K562 (cell line): Measurements from ENCODE around the gene MCC. TPM values are rescaled to one million over a fixed set of nuclear protein-coding genes. Genes with fewer than 3 reads are reported as not detected.
A peak's percentile ranks its signal among the peaks of the same experiment; 100 is the strongest.

ENCODE experiments used
- ARID1B ChIP-seq: fragments of 450-650 bp; IDR thresholded peaks from 2 replicates; pipeline ENCODE4 v1.6.1; 2016; ENCODE audit warnings: antibody characterized with exemption, mild to moderate bottlenecking, inconsistent platforms
- ARID4B ChIP-seq: sonication (generic); formaldehyde crosslinking; IDR thresholded peaks from 2 replicates; pipeline ENCODE4 v1.8.0; 2022; ENCODE audit warnings: mild to moderate bottlenecking, missing genetic modification reagents
- DACH1 ChIP-seq: fragments of 450-650 bp; IDR thresholded peaks from 2 replicates; pipeline ENCODE4 v1.6.1; 2018; ENCODE audit not compliant: partially characterized antibody
- DDX20 ChIP-seq: fragments of 450-650 bp; IDR thresholded peaks from 2 replicates; pipeline ENCODE4 v1.6.1; 2016; ENCODE audit warnings: missing genetic modification characterization, low read depth, mild to moderate bottlenecking, missing compliant biosample characterization, moderate library complexity
- EP400 ChIP-seq: fragments of 450-650 bp; IDR thresholded peaks from 2 replicates; pipeline ENCODE4 v1.6.1; 2017; ENCODE audit warnings: antibody characterized with exemption, mild to moderate bottlenecking, moderate library complexity
- MCM3 ChIP-seq: fragments of 450-650 bp; IDR thresholded peaks from 2 replicates; pipeline ENCODE4 v1.6.1; 2016
- OTX1 ChIP-seq: fragments of 450-650 bp; formaldehyde crosslinking; IDR thresholded peaks from 2 replicates; pipeline ENCODE4 v1.4.0; 2022; ENCODE audit warnings: mild to moderate bottlenecking
- RNF219 ChIP-seq: fragments of 250-450 bp; sonication (Bioruptor Pico); IDR thresholded peaks from 2 replicates; pipeline ENCODE4 v1.5.0; 2022; ENCODE audit warnings: mild to moderate bottlenecking
- TBP ChIP-seq: optimal IDR thresholded peaks from 2 replicates; pipeline ENCODE3; 2011; ENCODE audit warnings: low read depth, low read length, improper control_type of control experiment
- TEAD2 ChIP-seq: fragments of 450-650 bp; IDR thresholded peaks from 2 replicates; pipeline ENCODE4 v1.6.1; 2016; ENCODE audit warnings: missing genetic modification characterization, control low read depth, missing compliant biosample characterization
- TRIM28 ChIP-seq: fragments of 450-650 bp; IDR thresholded peaks from 2 replicates; pipeline ENCODE4 v1.6.1; 2017
- ZNF140 ChIP-seq: fragments of 250-450 bp; sonication (Bioruptor Pico); IDR thresholded peaks from 2 replicates; pipeline ENCODE4 v1.8.0; 2021; ENCODE audit warnings: moderate library complexity, mild to moderate bottlenecking, inconsistent platforms
- ZNF165 ChIP-seq: fragments of 250-450 bp; sonication (Bioruptor Pico); IDR thresholded peaks from 2 replicates; pipeline ENCODE4 v1.4.0; 2020; ENCODE audit warnings: borderline replicate concordance
- ZNF239 ChIP-seq: fragments of 250-450 bp; sonication (Bioruptor Pico); IDR thresholded peaks from 2 replicates; pipeline ENCODE4 v1.4.0; 2020; ENCODE audit warnings: mild to moderate bottlenecking
- ZNF407 ChIP-seq: fragments of 450-650 bp; IDR thresholded peaks from 2 replicates; pipeline ENCODE4 v1.6.1; 2016; ENCODE audit warnings: low read depth
- ZNF785 ChIP-seq: fragments of 250-450 bp; sonication (Bioruptor Pico); IDR thresholded peaks from 2 replicates; pipeline ENCODE4 v1.4.0; 2020; ENCODE audit warnings: mild to moderate bottlenecking
- polyA plus RNA-seq, 8 experiments: library from polyadenylated mRNA; depleted of rRNA in 4 of 8; stranded (reverse) in 5 of 8; unstranded in 3 of 8; fragments of >200 nt; fragmentation: Nextera tagmentation in 2 of 8; fragmentation: Illumina TruSeq in 1 of 8; extraction: Ambion mirVana in 2 of 8; extraction: Trizol in 1 of 8; gene quantifications; 2 replicates each; pipeline versions ENCODE4 v1.2.1 to v1.2.3, GENCODE V29; 2011 to 2014; ENCODE audit warnings: inconsistent platforms in 1 of 8, missing spikeins in 1 of 8
- total RNA-seq, 7 experiments: library from RNA; depleted of rRNA in 6 of 7; stranded (reverse); fragments of >200 nt in 6 of 7; fragmentation: Illumina TruSeq in 2 of 7; extraction: Trizol in 2 of 7; gene quantifications; 2 replicates each; pipeline versions ENCODE4 v1.2.1 to v1.2.3, GENCODE V29; 2011 to 2021; ENCODE audit warnings: low replicate concordance in 1 of 7

Gene MCC
- total and polyA plus RNA-seq, 9 of the 15 experiments (the other 6 are each of a cell fraction or from before 2014, with no cell fraction given), result 0.04 to 0.24 (median 0.06) TPM; not detected in 1

GRCh38 chr5:112973904-112974303 is 514.3 kb downstream of the MCC start (continued):
- no peak for TF ChIP-seq ZNF407
- no peak for TF ChIP-seq ZNF239 (CRISPR knock-in tag)
- TF ChIP-seq ZNF785 (CRISPR knock-in tag), result no peak
- TF ChIP-seq ARID4B, result no peak
- no peak for TF ChIP-seq OTX1 (CRISPR knock-in tag)
- no peak for TF ChIP-seq DACH1
- TF ChIP-seq RNF219 (CRISPR knock-in tag), result no peak
- no peak for TF ChIP-seq ZNF165 (CRISPR knock-in tag)
- TF ChIP-seq ARID1B, result peak; percentile 94
- TF ChIP-seq ZNF140 (CRISPR knock-in tag), result no peak
- TF ChIP-seq TEAD2 (tag), result peak; percentile 82; the same call in 1 of the 2 replicates
- no peak for TF ChIP-seq MCM3
- peak; percentile 18 for TF ChIP-seq TBP
- no peak for TF ChIP-seq EP400
- no peak for TF ChIP-seq DDX20
- TF ChIP-seq TRIM28, result no peak
